Kidney epithelial cell (primary cell): ENCODE data around the gene SFI1. TPM values are rescaled to one million over a fixed set of nuclear protein-coding genes. Genes with fewer than 3 reads are reported as not detected.
"Not testable (repeated sequence)": the region's sequence is repeated elsewhere in the genome, so short reads cannot be mapped to it uniquely, and the experiment has no call there.

Experiments used
- DNase-seq: peaks from one replicate; pipeline ENCODE4 v3.0.0-alpha.2; 2010; ENCODE audit warnings: low read depth
- H3K27me3 ChIP-seq: 2 replicates; pipeline ENCODE4 v1.6.0; 2011; ENCODE audit warnings: low read length; ENCODE audit not compliant: control insufficient read depth, insufficient read depth
- H3K36me3 ChIP-seq: 2 replicates; pipeline ENCODE4 v1.5.1; 2011; ENCODE audit warnings: low read length; ENCODE audit not compliant: control insufficient read depth, insufficient read depth
- H3K4me3 ChIP-seq: 2 replicates; pipeline ENCODE4 v1.5.1; 2011; ENCODE audit warnings: low read depth, mild to moderate bottlenecking, control low read depth, low read length
- total RNA-seq: library from RNA; depleted of rRNA; stranded (reverse); fragments of >200 nt; gene quantifications from 2 replicates; pipeline ENCODE4 v1.2.3, GENCODE V29; 2015
- TF ChIP-seq, protein P1 (sequence below): IDR thresholded peaks from 2 replicates; pipeline ENCODE4 v1.5.1; 2011; ENCODE audit warnings: mild to moderate bottlenecking, moderate library complexity, low read length, control low read depth, inconsistent platforms; ENCODE audit not compliant: insufficient read depth, poor library complexity, severe bottlenecking

Gene SFI1
- total RNA-seq, 1 donor from 2014 or later, result 13.2 TPM

DNA sequence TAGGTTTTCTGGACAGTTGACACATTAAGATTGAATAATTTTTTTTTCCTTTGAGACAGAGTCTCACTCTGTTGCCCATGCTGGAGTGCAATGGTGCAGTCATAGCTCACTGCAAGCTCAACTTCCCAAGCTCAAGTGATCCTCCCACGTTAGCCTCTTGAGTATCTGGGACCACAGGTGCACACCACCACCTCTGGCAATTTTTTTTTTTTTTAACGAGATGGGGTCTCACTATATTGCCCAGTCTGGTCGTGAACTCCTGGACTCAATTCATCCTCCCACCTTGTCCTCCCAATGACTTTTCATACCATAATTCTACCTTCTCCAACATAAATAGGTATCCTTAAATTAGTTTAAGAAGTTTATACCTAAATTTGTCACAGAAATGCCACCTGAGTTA is 15.2 kb upstream of the SFI1 start:
- TF ChIP-seq, protein P1, sequence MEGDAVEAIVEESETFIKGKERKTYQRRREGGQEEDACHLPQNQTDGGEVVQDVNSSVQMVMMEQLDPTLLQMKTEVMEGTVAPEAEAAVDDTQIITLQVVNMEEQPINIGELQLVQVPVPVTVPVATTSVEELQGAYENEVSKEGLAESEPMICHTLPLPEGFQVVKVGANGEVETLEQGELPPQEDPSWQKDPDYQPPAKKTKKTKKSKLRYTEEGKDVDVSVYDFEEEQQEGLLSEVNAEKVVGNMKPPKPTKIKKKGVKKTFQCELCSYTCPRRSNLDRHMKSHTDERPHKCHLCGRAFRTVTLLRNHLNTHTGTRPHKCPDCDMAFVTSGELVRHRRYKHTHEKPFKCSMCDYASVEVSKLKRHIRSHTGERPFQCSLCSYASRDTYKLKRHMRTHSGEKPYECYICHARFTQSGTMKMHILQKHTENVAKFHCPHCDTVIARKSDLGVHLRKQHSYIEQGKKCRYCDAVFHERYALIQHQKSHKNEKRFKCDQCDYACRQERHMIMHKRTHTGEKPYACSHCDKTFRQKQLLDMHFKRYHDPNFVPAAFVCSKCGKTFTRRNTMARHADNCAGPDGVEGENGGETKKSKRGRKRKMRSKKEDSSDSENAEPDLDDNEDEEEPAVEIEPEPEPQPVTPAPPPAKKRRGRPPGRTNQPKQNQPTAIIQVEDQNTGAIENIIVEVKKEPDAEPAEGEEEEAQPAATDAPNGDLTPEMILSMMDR, result no peak
- DNase-seq, result no peak
- H3K27me3 ChIP-seq, result no peaks in the 10 kb centered on the region
- no peak overlapping the region for H3K4me3 ChIP-seq
- H3K36me3 ChIP-seq, result no peaks in the 10 kb centered on the region

DNA sequence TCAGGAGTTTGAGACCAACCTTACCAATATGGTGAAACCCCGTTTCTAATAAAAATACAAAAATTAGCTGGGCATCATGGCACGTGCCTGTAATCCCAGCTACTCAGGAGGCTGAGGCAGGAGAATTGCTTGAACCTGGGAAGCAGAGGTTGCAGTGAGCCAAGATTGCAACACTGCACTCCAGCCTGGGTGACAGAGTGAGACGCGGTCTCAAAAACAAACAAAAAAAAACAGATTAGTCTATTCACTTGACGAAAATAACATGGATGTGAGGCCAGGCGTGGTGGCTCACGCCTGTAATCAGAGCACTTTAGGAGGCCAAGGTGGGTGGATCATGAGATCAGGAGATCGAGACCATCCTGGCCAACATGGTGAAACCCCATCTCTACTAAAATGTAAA is 13.9 kb upstream of the SFI1 start:
- not testable (repeated sequence) for DNase-seq, H3K4me3 ChIP-seq, H3K36me3 ChIP-seq, H3K27me3 ChIP-seq

DNA sequence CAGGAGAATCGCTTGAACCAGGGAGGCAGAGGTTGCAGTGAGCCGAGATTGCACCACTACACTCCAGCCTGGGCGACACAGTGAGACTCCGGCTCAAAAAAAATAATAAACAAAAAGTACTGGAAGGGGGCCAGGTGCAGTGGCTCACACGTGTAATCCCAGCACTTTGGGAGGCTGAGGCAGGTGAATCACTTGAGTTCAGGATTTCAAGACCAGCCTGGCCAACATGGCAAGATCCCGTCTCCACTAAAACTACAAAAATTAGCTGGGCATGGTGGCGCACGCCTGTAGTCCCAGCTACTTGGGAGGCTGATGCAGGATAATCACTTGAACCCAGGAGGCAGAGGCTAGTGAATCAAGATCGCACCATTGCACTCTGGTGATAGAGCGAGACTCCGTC is 10.0 kb upstream of the SFI1 start:
- not testable (repeated sequence) for H3K36me3 ChIP-seq, DNase-seq, H3K27me3 ChIP-seq, H3K4me3 ChIP-seq

DNA sequence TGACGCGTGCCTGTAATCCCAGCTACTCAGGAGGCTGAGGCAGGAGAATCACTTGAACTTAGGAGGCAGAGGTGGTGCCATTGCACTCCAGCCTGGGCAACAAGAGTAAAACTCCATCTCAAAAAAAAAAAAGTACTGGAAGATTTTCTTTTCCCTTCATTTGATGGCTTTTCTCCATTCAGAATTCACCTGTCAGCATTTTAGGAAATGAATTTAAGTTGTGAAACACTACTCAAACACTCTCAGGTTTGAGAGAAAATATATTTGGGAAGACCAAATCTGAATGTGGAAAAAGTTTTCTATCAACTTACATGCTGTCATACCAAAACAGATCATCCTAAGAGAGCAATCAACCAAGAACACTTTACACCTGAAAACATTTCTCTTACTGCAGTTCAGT is 9.4 kb upstream of the SFI1 start:
- TF ChIP-seq, protein P1, result no peak
- Histone ChIP-seq H3K36me3 (no peaks in the 10 kb centered on the region), H3K4me3 (no peak overlapping the region), H3K27me3 (no peaks in the 10 kb centered on the region)
- no peak for DNase-seq

DNA sequence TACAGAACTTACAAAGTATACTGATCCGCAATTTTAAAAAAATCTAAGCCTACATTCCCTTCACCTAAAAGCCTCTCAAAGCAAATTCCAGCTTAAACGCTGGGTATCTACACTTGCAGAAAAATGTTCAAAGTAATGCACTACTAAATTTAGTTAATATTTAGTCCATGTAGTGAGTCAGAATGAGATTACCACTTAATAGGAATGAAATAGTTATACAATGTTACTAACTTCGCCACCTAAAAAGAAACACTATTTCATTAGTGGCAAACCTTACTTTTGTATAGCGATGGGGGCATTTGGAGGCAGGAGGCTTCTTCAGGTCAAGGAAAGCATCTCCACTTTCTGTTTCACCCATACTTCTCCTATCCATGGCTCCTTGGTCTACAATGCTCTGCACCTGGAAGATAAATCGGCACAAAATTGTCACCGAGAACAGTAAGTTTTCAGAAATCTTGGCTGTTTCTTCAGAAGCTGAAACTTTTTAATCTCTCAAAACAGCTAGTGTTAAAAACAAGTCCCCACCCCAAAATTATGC is 7.9 kb upstream of the SFI1 start:
- Histone ChIP-seq H3K27me3 (no peaks in the 10 kb centered on the region), H3K4me3 (peak overlapping the region; percentile 71), H3K36me3 (no peaks in the 10 kb centered on the region)
- TF ChIP-seq, protein P1, result no peak
- no peak for DNase-seq

DNA sequence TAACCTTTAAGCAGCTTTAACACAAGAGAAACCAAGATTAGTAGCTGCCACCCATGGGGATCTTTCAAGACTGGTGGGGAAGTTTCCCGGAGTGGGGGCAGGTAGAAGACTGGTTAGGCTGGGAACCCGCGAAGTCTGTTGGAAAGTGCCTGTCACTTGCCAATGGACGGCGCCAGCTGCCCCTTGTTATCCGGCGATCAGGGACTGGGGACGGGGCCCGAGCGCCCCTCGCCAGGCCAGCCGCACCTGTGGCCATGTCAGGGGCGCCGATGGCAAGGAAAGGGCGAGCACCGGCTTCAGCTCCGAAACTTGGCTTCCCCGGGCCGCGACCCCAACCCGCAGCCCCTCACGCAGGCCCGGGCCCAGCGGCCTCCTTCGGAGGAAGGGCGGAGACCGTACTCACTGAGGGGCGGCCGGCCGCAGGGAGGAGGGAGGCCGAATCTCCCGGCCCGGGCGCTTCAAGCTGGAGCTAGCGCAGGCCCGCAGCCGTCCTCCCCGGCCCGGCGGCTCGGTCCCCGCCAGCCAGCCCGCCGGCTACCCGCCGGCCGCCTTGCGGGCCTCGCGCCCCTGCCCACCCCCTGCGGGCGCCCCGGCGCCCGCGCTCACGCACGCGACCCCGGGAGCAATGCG is 7.2 kb upstream of the SFI1 start:
- peak overlapping the region; percentile 71 for H3K4me3 ChIP-seq
- TF ChIP-seq, protein P1, result no peak
- H3K27me3 ChIP-seq, result no peaks in the 10 kb centered on the region
- DNase-seq, result no peak
- no peaks in the 10 kb centered on the region for H3K36me3 ChIP-seq
